Measurements from ENCODE around the gene PLSCR5.

- TF ChIP-seq CTCF (IDR thresholded peaks at IDR 0.05) (no peak), POLR2A (IDR thresholded peaks at IDR 0.05) (no peak)
These were observed 6.6 kb downstream of the PLSCR5 start for GRCh38 chr3:146598535-146598934.
